Measurements from ENCODE around the gene LRRC28. TPM values are rescaled to one million over a fixed set of nuclear protein-coding genes. Genes with fewer than 3 reads are reported as not detected.

Gene LRRC28
- total RNA-seq, 4 donors from 2014 or later: 29.3 to 39.7 (median 34.8) TPM

DNA sequence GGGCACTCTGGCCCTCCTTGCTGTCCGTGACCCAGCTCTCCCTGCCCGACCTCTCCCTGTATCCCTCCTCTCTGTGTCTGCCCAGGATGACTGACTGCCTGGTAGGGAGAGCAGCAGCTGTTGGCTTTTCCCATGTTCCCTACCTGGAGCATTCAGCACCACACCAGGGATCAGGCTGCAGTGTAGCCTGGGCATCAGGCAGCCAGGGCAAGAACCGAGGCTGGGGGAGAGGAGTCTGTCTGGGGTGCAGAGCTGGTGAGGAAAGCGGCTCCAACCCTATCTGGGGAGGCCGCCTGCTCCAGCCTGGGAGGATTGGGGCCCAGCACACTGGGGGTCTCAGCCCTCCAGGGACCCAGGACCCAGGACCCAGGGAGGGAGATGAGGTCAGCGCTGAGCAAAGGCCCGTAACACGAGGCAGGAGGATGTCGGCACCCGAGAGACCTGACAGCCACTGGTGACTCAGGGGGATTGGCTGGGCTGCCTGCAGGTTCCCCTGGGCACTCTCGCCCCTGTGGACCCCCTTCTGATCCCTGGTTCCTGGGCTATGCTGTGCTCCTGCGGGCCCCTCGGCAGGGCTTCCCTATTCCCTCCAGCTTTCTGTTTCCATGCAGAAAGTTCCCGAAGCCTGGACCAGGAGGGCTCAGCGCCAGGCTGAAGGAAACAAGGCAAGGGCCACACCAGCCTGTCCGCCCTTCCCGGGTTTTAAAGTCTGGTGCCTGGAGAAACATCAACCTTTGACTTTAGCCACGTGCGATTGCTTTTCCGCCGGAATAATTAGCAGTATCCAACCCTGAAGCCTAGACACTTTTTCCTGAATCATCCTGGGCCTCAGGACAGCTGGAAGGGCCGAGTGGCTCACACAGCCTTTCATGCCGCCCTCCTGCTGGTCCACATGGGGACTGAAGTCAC is 186.3 kb downstream of the LRRC28 start:
- no peak overlapping the region for H3K4me3 ChIP-seq (ENCODE audit: low read depth, poor library complexity, severe bottlenecking)
- TF ChIP-seq, protein P1, sequence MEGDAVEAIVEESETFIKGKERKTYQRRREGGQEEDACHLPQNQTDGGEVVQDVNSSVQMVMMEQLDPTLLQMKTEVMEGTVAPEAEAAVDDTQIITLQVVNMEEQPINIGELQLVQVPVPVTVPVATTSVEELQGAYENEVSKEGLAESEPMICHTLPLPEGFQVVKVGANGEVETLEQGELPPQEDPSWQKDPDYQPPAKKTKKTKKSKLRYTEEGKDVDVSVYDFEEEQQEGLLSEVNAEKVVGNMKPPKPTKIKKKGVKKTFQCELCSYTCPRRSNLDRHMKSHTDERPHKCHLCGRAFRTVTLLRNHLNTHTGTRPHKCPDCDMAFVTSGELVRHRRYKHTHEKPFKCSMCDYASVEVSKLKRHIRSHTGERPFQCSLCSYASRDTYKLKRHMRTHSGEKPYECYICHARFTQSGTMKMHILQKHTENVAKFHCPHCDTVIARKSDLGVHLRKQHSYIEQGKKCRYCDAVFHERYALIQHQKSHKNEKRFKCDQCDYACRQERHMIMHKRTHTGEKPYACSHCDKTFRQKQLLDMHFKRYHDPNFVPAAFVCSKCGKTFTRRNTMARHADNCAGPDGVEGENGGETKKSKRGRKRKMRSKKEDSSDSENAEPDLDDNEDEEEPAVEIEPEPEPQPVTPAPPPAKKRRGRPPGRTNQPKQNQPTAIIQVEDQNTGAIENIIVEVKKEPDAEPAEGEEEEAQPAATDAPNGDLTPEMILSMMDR (IDR thresholded peaks at IDR 0.05): no peak
- no peak for TF ChIP-seq POLR2A (IDR thresholded peaks at IDR 0.05)
- intact Hi-C loops (cut with DNase I; ENCODE audit: low total_unique reads): no loop called here
- 71 to 75% methylated on average over 19 to 23 of the region's 23 CpGs for WGBS, 2 donors
- DNase-seq (ENCODE audit: low spot score in 2 of 2): peak; percentile 16 to 84

DNA sequence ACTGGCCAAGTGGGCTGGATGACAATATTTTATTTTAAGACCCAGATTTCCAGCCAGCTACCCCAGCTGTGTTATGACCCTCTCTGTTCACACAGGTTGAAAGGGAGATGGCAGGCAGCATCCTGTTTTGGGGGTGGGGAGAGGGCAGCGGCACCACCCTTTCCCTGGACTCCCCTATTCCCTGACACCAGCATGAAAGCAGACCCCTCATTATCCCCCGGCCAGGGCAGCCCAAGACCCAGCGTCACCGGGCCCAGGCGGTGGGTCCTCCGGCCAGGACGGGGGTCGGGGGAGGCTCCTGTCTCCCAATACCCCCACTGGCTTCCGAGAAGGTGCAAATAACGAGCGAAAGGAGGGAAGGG is 186.9 kb downstream of the LRRC28 start:
- H3K4me3 ChIP-seq (ENCODE audit: low read depth, poor library complexity, severe bottlenecking): no peak overlapping the region
- DNase-seq (ENCODE audit: low spot score in 2 of 2): peak; percentile 12 to 85
- WGBS, 2 donors: 93% methylated on average over 5 to 11 of the region's 11 CpGs
- intact Hi-C loops (cut with DNase I; ENCODE audit: low total_unique reads): no loop called here
- no peak for TF ChIP-seq POLR2A (IDR thresholded peaks at IDR 0.05)
- TF ChIP-seq, protein P1 (IDR thresholded peaks at IDR 0.05): no peak

DNA sequence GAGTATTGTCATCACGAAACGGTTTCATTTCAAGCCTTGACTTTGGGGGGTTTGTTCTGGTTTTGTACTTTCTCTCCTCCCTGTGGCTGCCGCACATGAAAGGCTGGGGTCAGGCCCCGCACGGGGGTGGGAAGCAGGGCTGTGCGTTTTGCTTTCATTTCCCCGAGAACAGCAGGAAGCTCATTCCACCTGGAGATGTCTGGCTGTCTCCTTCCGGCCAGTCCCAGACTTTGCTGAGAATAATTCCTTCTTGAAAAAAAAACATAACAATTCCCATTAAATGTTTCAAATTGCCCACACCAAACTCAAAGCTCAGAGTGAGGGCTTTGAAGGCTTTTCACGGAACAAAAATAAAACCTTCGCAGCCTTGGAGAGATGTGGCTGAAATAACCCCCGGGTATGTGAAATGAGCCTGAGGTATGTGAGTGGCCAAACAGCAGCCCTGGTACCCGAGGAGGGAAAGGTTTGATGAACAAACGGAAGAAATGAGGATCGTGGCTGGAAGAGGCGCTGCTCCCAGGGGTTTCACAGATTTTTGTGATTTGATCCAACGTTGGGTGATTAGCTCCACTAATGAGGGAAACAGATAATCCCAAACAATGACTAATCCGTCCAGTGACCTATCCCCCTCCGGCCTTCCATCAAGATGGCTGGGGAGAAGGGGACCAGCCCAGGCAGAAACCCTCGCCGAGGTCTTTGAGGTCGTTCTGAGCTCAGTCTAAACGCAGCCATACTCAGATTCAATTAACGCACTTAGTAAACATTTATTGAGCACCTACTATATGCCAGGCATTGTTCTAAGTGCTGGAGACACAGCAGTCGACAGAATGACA is 187.6 kb downstream of the LRRC28 start:
- H3K4me3 ChIP-seq (ENCODE audit: low read depth, poor library complexity, severe bottlenecking): no peak overlapping the region
- peak; percentile 12 to 78 for DNase-seq (ENCODE audit: low spot score in 2 of 2)
- intact Hi-C loops (cut with DNase I; ENCODE audit: low total_unique reads): no loop called here
- no peak for TF ChIP-seq POLR2A (IDR thresholded peaks at IDR 0.05)
- TF ChIP-seq, protein P1 (IDR thresholded peaks at IDR 0.05): no peak
- 74 to 80% methylated on average over 24 of the region's 24 CpGs for WGBS, 2 donors

DNA sequence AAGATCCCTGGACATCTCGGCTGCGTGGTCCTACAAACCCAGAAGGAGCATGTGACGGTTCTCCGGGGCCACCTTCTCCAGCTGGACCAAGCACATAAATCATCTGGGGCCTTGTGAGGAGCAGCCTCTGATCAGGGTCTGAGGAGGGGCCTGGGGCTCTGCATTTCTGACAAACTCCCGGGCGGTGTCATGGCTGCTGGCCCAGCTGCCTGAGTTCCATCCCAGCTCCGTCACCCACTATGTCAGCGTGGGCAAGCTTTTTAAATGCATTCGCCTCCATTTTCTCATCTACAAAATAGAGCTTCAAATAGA is 188.2 kb downstream of the LRRC28 start:
- WGBS, 2 donors: 96 to 99% methylated on average over 7 to 9 of the region's 9 CpGs
- no peak overlapping the region for H3K4me3 ChIP-seq (ENCODE audit: low read depth, poor library complexity, severe bottlenecking)
- TF ChIP-seq, protein P1 (IDR thresholded peaks at IDR 0.05): no peak
- no peak for TF ChIP-seq POLR2A (IDR thresholded peaks at IDR 0.05)
- intact Hi-C loops (cut with DNase I; ENCODE audit: low total_unique reads): no loop called here
- peak in 1 of 2 donors; percentile 13 for DNase-seq (ENCODE audit: low spot score in 2 of 2)

DNA sequence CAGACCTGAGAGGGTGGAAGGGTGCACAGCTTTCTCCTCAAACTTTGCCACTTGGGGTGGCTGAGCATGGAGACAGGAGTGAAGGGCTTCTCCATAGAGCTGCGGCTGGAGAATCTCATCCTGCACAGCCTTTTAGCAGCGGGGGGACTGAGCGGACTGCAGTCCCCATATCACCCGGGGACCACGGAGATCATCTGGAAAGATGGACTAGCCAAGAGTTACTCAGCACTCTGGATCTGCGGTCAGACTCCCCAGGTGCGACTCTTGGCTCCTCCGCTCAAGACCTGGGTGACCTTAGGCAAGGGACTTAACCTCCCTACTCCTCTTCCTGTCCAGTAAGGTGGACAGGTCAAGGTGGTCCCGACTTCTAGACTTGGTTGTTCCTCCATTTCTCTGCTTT is 188.7 kb downstream of the LRRC28 start:
- peak; percentile 12 to 68 for DNase-seq (ENCODE audit: low spot score in 2 of 2)
- TF ChIP-seq POLR2A (IDR thresholded peaks at IDR 0.05): no peak
- TF ChIP-seq, protein P1 (IDR thresholded peaks at IDR 0.05): no peak
- 74 to 93% methylated on average over 9 of the region's 9 CpGs for whole genome bisulfite sequencing, 2 donors
- no peak overlapping the region for H3K4me3 ChIP-seq (ENCODE audit: low read depth, poor library complexity, severe bottlenecking)
- intact Hi-C loops (cut with DNase I; ENCODE audit: low total_unique reads): no loop called here

Other genes with a start within 250 kb of the LRRC28 start
- gene PGPEP1L, start 243.7 kb upstream of the LRRC28 start, total RNA-seq: not detected
- 10 to 100 TPM in 2 of 4 donors, 1 to 10 TPM in 2; 4.7 to 32.8 (median 10.7) TPM for gene SYNM, start 146.4 kb upstream of the LRRC28 start, total RNA-seq
- gene TTC23, start 1.9 kb upstream of the LRRC28 start, total RNA-seq: 10 to 100 TPM; 16.3 to 23.7 (median 20.0) TPM

Data from lower leg skin (tissue), 4 donors.